HepG2 (cell line): ENCODE results near the gene FAF2. TPM values are rescaled to one million over a fixed set of nuclear protein-coding genes. Genes with fewer than 3 reads are reported as not detected.

Experiments used
- ARID5B ChIP-seq: IDR thresholded peaks from 2 replicates; pipeline ENCODE4 v1.4.0; 2020; ENCODE audit warnings: mild to moderate bottlenecking, missing genetic modification reagents
- CSRNP2 ChIP-seq: sonication (generic); formaldehyde crosslinking; conservative IDR thresholded peaks from 2 replicates; pipeline ENCODE4 v1.8.0; 2022; ENCODE audit warnings: low read depth, missing genetic modification reagents
- FOXP1 ChIP-seq, 2 experiments: fragments of 450-650 bp in 1 of 2; IDR thresholded peaks; 2 replicates each; pipeline ENCODE4 v1.6.1; 2017 to 2018; ENCODE audit warnings: antibody characterized with exemption in 1 of 2
- JUND ChIP-seq: sonication (generic); formaldehyde crosslinking; IDR thresholded peaks from 2 replicates; pipeline ENCODE4 v1.8.0; 2022; ENCODE audit warnings: mild to moderate bottlenecking, missing genetic modification reagents
- KDM2A ChIP-seq: sonication (generic); formaldehyde crosslinking; IDR thresholded peaks from 2 replicates; pipeline ENCODE4 v1.4.0; 2020; ENCODE audit warnings: low read depth, missing genetic modification reagents, borderline replicate concordance
- LCORL ChIP-seq, 2 experiments: fragments of 450-650 bp in 1 of 2; sonication (generic) in 1 of 2; formaldehyde crosslinking in 1 of 2; IDR thresholded peaks; 2 replicates each; pipeline versions ENCODE4 v1.5.0 to v1.6.1; 2017 to 2020; ENCODE audit warnings: antibody characterized with exemption in 1 of 2, missing genetic modification reagents in 1 of 2
- MEF2D ChIP-seq: sonication (generic); formaldehyde crosslinking; IDR thresholded peaks from 2 replicates; pipeline ENCODE4 v1.5.1; 2020; ENCODE audit warnings: mild to moderate bottlenecking, missing genetic modification reagents
- PITX1 ChIP-seq: sonication (generic); formaldehyde crosslinking; IDR thresholded peaks from 2 replicates; pipeline ENCODE4 v1.5.1; 2020; ENCODE audit warnings: mild to moderate bottlenecking, missing genetic modification reagents
- SAP130 ChIP-seq: IDR thresholded peaks from 2 replicates; pipeline ENCODE4 v1.6.1; 2016; ENCODE audit warnings: low read depth
- SNRNP70 ChIP-seq: fragments of 200-400 bp; formaldehyde crosslinking; IDR thresholded peaks from 2 replicates; pipeline ENCODE4 v1.6.1; 2017; ENCODE audit warnings: mild to moderate bottlenecking, low read depth, low read length, moderate library complexity
- ZBTB20 ChIP-seq: sonication (generic); formaldehyde crosslinking; IDR thresholded peaks from 2 replicates; pipeline ENCODE4 v1.8.1; 2023; ENCODE audit warnings: missing genetic modification reagents, low read depth, mild to moderate bottlenecking, borderline replicate concordance
- ZBTB7A ChIP-seq: sonication (generic); formaldehyde crosslinking; IDR thresholded peaks from 2 replicates; pipeline ENCODE4 v1.8.0; 2022; ENCODE audit warnings: mild to moderate bottlenecking, missing genetic modification reagents
- ZNF569 ChIP-seq: sonication (generic); formaldehyde crosslinking; IDR thresholded peaks from 2 replicates; pipeline ENCODE4 v1.5.0; 2020; ENCODE audit warnings: mild to moderate bottlenecking, missing genetic modification reagents, moderate library complexity, borderline replicate concordance
- ZNF607 ChIP-seq: sonication (generic); formaldehyde crosslinking; IDR thresholded peaks from 2 replicates; pipeline ENCODE4 v1.5.1; 2020; ENCODE audit warnings: missing genetic modification reagents, mild to moderate bottlenecking, borderline replicate concordance
- ZNF660 ChIP-seq: sonication (generic); formaldehyde crosslinking; IDR thresholded peaks from 2 replicates; pipeline ENCODE4 v1.5.1; 2020; ENCODE audit warnings: mild to moderate bottlenecking, low read depth, missing genetic modification reagents, borderline replicate concordance
- polyA plus RNA-seq, 8 experiments: library from polyadenylated mRNA; depleted of rRNA in 3 of 8; stranded (reverse) in 7 of 8; unstranded in 1 of 8; fragments of >200 nt; fragmentation: Illumina TruSeq in 4 of 8; extraction: Trizol in 4 of 8; gene quantifications; 2 replicates each; pipeline versions ENCODE4 v1.2.1 to v1.2.3, GENCODE V29; 2011 to 2016; ENCODE audit warnings: low read depth in 4 of 8, missing spikeins in 1 of 8, mixed read lengths in 1 of 8; ENCODE audit not compliant: insufficient read depth in 1 of 8
- total RNA-seq, 5 experiments: library from RNA; depleted of rRNA; stranded (reverse); fragments of >200 nt; fragmentation: Illumina TruSeq; extraction: Trizol; gene quantifications; 2 replicates each; pipeline ENCODE4 v1.2.3, GENCODE V29; 2016; ENCODE audit warnings: low read depth in 1 of 5
- TF ChIP-seq, protein P1 (sequence below): sonication (generic); formaldehyde crosslinking; IDR thresholded peaks from 2 replicates; pipeline ENCODE4 v1.4.0; 2020; ENCODE audit warnings: missing genetic modification reagents
- TF ChIP-seq, protein P2 (sequence below): sonication (generic); formaldehyde crosslinking; IDR thresholded peaks from 2 replicates; pipeline ENCODE4 v1.5.1; 2020; ENCODE audit warnings: missing genetic modification reagents, mild to moderate bottlenecking, borderline replicate concordance
- TF ChIP-seq, protein P3 (sequence below): sonication (generic); formaldehyde crosslinking; conservative IDR thresholded peaks from 2 replicates; pipeline ENCODE4 v1.4.0; 2020; ENCODE audit warnings: missing genetic modification reagents

FAF2 gene
- total and polyA plus RNA-seq, 2 of the 13 experiments (the other 11 are each of a cell fraction or from before 2014, with no cell fraction given): 27.8 to 34.3 TPM

DNA sequence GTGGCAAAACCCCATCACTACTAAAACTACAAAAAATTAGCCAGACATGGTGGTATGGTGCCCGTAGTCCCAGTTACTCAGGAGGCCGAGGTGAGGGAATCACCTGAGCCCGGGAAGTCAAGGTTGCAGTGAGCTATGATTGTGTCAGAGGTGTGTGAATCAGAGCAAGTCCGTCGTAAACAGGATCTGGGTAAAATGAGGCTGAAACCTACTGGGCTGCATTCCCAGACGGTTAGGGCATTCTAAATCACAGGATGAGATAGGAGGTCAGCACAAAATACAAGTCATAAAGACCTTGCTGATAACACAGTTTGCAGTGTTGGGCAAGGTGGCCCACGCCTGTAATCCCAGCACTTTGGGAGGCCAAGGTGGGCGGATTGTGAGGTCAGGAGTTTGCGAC is 29.9 kb upstream of the FAF2 start (continued):
- TF ChIP-seq ZNF569 (no peak), ZNF660 (CRISPR knock-in tag) (no peak), CSRNP2 (no peak), ZBTB7A (CRISPR knock-in tag) (no peak), SAP130 (CRISPR knock-in tag) (peak; percentile 38), PITX1 (CRISPR knock-in tag) (0 out of 2 replicates have a peak, but pooled peaks have one; percentile 44), LCORL (IDR thresholded peaks at IDR 0.05) (no peak), LCORL (CRISPR knock-in tag; IDR thresholded peaks at IDR 0.05) (no peak), ARID5B (peak; percentile 18; the same call in 1 of the 2 replicates), JUND (0 out of 2 replicates have a peak, but pooled peaks have one; percentile 16), ZBTB20 (CRISPR knock-in tag) (no peak), ZNF607 (CRISPR knock-in tag) (no peak), FOXP1 (IDR thresholded peaks at IDR 0.05) (no peak), FOXP1 (CRISPR knock-in tag; IDR thresholded peaks at IDR 0.05) (peak; percentile 36), MEF2D (CRISPR knock-in tag) (0 out of 2 replicates have a peak, but pooled peaks have one; percentile 16), KDM2A (CRISPR knock-in tag) (no peak), SNRNP70 (no peak)
- TF ChIP-seq, protein P1, sequence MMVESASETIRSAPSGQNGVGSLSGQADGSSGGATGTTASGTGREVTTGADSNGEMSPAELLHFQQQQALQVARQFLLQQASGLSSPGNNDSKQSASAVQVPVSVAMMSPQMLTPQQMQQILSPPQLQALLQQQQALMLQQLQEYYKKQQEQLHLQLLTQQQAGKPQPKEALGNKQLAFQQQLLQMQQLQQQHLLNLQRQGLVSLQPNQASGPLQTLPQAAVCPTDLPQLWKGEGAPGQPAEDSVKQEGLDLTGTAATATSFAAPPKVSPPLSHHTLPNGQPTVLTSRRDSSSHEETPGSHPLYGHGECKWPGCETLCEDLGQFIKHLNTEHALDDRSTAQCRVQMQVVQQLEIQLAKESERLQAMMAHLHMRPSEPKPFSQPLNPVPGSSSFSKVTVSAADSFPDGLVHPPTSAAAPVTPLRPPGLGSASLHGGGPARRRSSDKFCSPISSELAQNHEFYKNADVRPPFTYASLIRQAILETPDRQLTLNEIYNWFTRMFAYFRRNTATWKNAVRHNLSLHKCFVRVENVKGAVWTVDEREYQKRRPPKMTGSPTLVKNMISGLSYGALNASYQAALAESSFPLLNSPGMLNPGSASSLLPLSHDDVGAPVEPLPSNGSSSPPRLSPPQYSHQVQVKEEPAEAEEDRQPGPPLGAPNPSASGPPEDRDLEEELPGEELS (CRISPR knock-in tag): 0 out of 2 replicates have a peak, but pooled peaks have one; percentile 10
- TF ChIP-seq, protein P2, sequence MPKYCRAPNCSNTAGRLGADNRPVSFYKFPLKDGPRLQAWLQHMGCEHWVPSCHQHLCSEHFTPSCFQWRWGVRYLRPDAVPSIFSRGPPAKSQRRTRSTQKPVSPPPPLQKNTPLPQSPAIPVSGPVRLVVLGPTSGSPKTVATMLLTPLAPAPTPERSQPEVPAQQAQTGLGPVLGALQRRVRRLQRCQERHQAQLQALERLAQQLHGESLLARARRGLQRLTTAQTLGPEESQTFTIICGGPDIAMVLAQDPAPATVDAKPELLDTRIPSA (CRISPR knock-in tag): no peak
- TF ChIP-seq, protein P3, sequence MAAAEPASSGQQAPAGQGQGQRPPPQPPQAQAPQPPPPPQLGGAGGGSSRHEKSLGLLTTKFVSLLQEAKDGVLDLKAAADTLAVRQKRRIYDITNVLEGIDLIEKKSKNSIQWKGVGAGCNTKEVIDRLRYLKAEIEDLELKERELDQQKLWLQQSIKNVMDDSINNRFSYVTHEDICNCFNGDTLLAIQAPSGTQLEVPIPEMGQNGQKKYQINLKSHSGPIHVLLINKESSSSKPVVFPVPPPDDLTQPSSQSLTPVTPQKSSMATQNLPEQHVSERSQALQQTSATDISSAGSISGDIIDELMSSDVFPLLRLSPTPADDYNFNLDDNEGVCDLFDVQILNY: no peak
